Neuronal stem cell (in vitro differentiated cells): Measurements from ENCODE around the gene EVA1A.
"Not testable (repeated sequence)": the region's sequence is repeated elsewhere in the genome, so short reads cannot be mapped to it uniquely, and the experiment has no call there.

ENCODE experiments used
- DNase-seq: peaks from one replicate; pipeline ENCODE4 v3.0.0-alpha.2; 2013; ENCODE audit warnings: low spot score
- H2AFZ ChIP-seq: one replicate; pipeline ENCODE4 v1.6.1; 2013; ENCODE audit warnings: mild to moderate bottlenecking, low read length, inconsistent platforms
- H2AK5ac ChIP-seq: 2 replicates; pipeline ENCODE4 v1.6.1; 2013; ENCODE audit warnings: low read depth, mild to moderate bottlenecking, inconsistent platforms, low read length, moderate library complexity, mixed read lengths
- H2BK120ac ChIP-seq: 2 replicates; pipeline ENCODE4 v1.6.1; 2013; ENCODE audit warnings: low read depth, mild to moderate bottlenecking, inconsistent platforms, low read length, moderate library complexity, mixed read lengths
- H2BK12ac ChIP-seq: one replicate; pipeline ENCODE4 v1.6.1; 2013; ENCODE audit warnings: low read length, inconsistent platforms
- H2BK15ac ChIP-seq: 2 replicates; pipeline ENCODE4 v1.6.1; 2013; ENCODE audit warnings: mild to moderate bottlenecking, low read length, inconsistent platforms, mixed read lengths
- H2BK5ac ChIP-seq: one replicate; pipeline ENCODE4 v1.6.1; 2013; ENCODE audit warnings: inconsistent platforms, mild to moderate bottlenecking, low read length, moderate library complexity
- H3K14ac ChIP-seq: one replicate; pipeline ENCODE4 v1.6.1; 2013; ENCODE audit warnings: low read length, inconsistent platforms
- H3K18ac ChIP-seq: 2 replicates; pipeline ENCODE4 v1.6.1; 2013; ENCODE audit warnings: low read length, inconsistent platforms
- H3K23ac ChIP-seq: 2 replicates; pipeline ENCODE4 v1.6.1; 2013; ENCODE audit warnings: low read depth, mild to moderate bottlenecking, mixed read lengths, low read length, inconsistent platforms; ENCODE audit not compliant: poor library complexity
- H3K27ac ChIP-seq: replicated peaks from 3 replicates; pipeline ENCODE4 v1.5.1; 2013; ENCODE audit warnings: low read length, inconsistent platforms
- H3K27me3 ChIP-seq, 3 experiments: 2 replicates each; pipeline ENCODE4 v1.6.1; 2013; ENCODE audit warnings: low read length in 3 of 3, mild to moderate bottlenecking in 2 of 3, inconsistent platforms in 1 of 3, low read depth in 1 of 3, mixed read lengths in 1 of 3, moderate library complexity in 1 of 3; ENCODE audit not compliant: control insufficient read depth in 3 of 3, insufficient read depth in 3 of 3
- H3K36me3 ChIP-seq, 2 donors: replicated peaks in 1 of 2; 2 replicates each; pipeline ENCODE4 v1.6.1; 2013; ENCODE audit warnings: low read length in 2 of 2; ENCODE audit not compliant: control insufficient read depth in 2 of 2, insufficient read depth in 2 of 2
- H3K4ac ChIP-seq: 2 replicates; pipeline ENCODE4 v1.6.1; 2013; ENCODE audit warnings: inconsistent platforms, mild to moderate bottlenecking, low read length, moderate library complexity
- H3K4me1 ChIP-seq, 2 donors: 1 replicate in 1 of 2; 2 replicates in 1 of 2; pipeline ENCODE4 v1.6.1; 2013; ENCODE audit warnings: low read length in 2 of 2, low read depth in 1 of 2; ENCODE audit not compliant: control insufficient read depth in 2 of 2, insufficient read depth in 1 of 2
- H3K4me2 ChIP-seq: one replicate; pipeline ENCODE4 v1.6.1; 2013; ENCODE audit warnings: mild to moderate bottlenecking, low read length, inconsistent platforms; ENCODE audit not compliant: insufficient read depth, poor library complexity, severe bottlenecking
- H3K4me3 ChIP-seq, 2 donors: 2 replicates each; pipeline ENCODE4 v1.5.1; 2013; ENCODE audit warnings: low read length in 2 of 2, mild to moderate bottlenecking in 2 of 2, inconsistent platforms in 1 of 2, moderate library complexity in 1 of 2
- H3K79me1 ChIP-seq: one replicate; pipeline ENCODE4 v1.6.1; 2013; ENCODE audit warnings: low read depth, mild to moderate bottlenecking, inconsistent platforms, low read length, moderate library complexity
- H3K9ac ChIP-seq: one replicate; pipeline ENCODE4 v1.6.1; 2013; ENCODE audit warnings: mild to moderate bottlenecking, low read depth, low read length, inconsistent platforms; ENCODE audit not compliant: poor library complexity
- H3K9me3 ChIP-seq, 2 donors: replicated peaks in 1 of 2; 2 replicates each; pipeline versions ENCODE3 to v1.6.1; 2013; ENCODE audit warnings: low read length in 2 of 2, mild to moderate bottlenecking in 2 of 2, inconsistent platforms in 1 of 2, low read depth in 1 of 2, mixed read lengths in 1 of 2, moderate library complexity in 1 of 2; ENCODE audit not compliant: control insufficient read depth in 2 of 2, insufficient read depth in 1 of 2
- H4K8ac ChIP-seq: one replicate; pipeline ENCODE4 v1.6.1; 2013; ENCODE audit warnings: low read depth, mild to moderate bottlenecking, inconsistent platforms, low read length, moderate library complexity
- H4K91ac ChIP-seq: one replicate; pipeline ENCODE4 v1.6.1; 2013; ENCODE audit warnings: low read length, low read depth, mild to moderate bottlenecking, inconsistent platforms; ENCODE audit not compliant: poor library complexity
- WGBS, 2 donors: extraction: QIAGEN DNeasy Blood & Tissue Kit; methylation state at CpG; one replicate each; pipeline ENCODE4 v1.1.7; 2013; ENCODE audit warnings: missing lambda C conversion rate in 2 of 2, mixed read lengths in 1 of 2; ENCODE audit not compliant: insufficient read length in 2 of 2, insufficient replicate concordance in 1 of 2; ENCODE audit errors: extremely low coverage in 2 of 2; 5-methylcytosine and 5-hydroxymethylcytosine counted together

EVA1A gene

GRCh38 chr2:75491129-75491753, 69.5 kb downstream of the EVA1A start:
- no peak for DNase-seq
- Histone ChIP-seq H3K4ac (no peak overlapping the region), H3K27ac (no peak overlapping the region), H3K9ac (no peak overlapping the region), H3K36me3 (no peaks in the 10 kb centered on the region), H3K4me2 (no peak overlapping the region), H2AFZ (no peak overlapping the region), H3K18ac (no peak overlapping the region), H2BK15ac (no peak overlapping the region), H3K4me3 (no peak overlapping the region), H2BK12ac (no peak overlapping the region), H2BK5ac (no peak overlapping the region), H3K23ac (no peak overlapping the region), H2AK5ac (no peak overlapping the region), H3K4me1 (no peaks in the 10 kb centered on the region), H3K79me1 (no peaks in the 10 kb centered on the region), H4K91ac (no peak overlapping the region), H3K27me3 (no peaks in the 10 kb centered on the region), H3K9me3 (no peaks in the 10 kb centered on the region), H3K14ac (no peak overlapping the region), H4K8ac (no peak overlapping the region), H2BK120ac (no peak overlapping the region)
- WGBS, 2 donors, result no CpG with 5 or more reads among the region's 4 CpGs

DNA sequence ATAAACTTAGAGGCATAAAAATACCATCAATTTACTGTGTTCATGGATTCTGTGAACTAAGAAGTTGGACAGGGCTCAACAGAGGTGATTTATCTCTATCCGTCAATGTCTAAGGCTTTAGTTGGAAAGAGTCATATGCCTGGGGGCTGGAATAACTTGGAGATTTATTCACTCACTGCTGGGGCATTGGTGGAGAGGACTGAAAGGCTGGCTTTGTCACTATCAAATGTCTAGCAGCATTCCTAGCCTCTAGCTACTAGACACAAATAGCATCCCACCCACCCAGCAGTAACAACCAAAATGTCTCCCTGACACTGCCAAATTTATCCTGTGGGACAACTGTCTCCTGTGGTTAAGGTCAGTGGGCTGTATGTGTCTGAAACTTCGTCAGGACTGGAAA, 71.0 kb downstream of the EVA1A start:
- Histone ChIP-seq H3K23ac (no peak overlapping the region), H3K14ac (no peak overlapping the region), H4K91ac (no peak overlapping the region), H3K27ac (no peak overlapping the region), H4K8ac (no peak overlapping the region), H3K9me3 (no peaks in the 10 kb centered on the region), H3K4me2 (no peak overlapping the region), H2BK5ac (no peak overlapping the region), H3K18ac (no peak overlapping the region), H2AFZ (no peak overlapping the region), H3K4me3 (no peak overlapping the region), H3K4ac (no peak overlapping the region), H3K27me3 (no peaks in the 10 kb centered on the region), H3K79me1 (no peaks in the 10 kb centered on the region), H2BK12ac (no peak overlapping the region), H2BK15ac (no peak overlapping the region), H3K36me3 (no peaks in the 10 kb centered on the region), H2BK120ac (no peak overlapping the region), H2AK5ac (no peak overlapping the region), H3K4me1 (no peaks in the 10 kb centered on the region), H3K9ac (no peak overlapping the region)
- no peak for DNase-seq
- WGBS, 2 donors, result no CpG with 5 or more reads among the region's 2 CpGs

DNA sequence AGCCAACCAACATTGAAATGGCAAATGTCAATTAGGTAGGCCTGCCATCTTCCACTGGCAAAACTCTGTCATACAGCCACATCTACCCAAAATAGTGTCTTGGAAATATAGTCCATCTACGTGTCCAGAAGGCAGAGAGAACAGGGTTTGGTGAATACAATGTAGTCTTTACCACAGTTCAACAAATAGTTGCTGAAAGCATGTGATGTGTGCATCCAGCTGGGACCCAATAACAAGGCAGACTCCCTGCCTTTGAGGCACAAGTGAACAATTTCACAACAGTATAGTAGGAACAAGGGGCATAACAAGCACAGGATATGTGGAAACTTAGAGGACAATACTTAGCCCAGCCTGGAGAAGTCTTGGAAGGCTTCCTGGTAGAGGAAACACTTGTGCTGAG, 72.6 kb downstream of the EVA1A start:
- H3K36me3 ChIP-seq, result no peaks in the 10 kb centered on the region
- no peak overlapping the region for H2AFZ ChIP-seq
- no peak overlapping the region for H2BK12ac ChIP-seq
- H3K18ac ChIP-seq, result no peak overlapping the region
- no peak overlapping the region for H4K91ac ChIP-seq
- no peak overlapping the region for H3K23ac ChIP-seq
- no peak overlapping the region for H3K4me2 ChIP-seq
- no peak overlapping the region for H2BK120ac ChIP-seq
- no peak overlapping the region for H2BK15ac ChIP-seq
- no peak overlapping the region for H3K27ac ChIP-seq
- no peak overlapping the region for H3K4me3 ChIP-seq
- no peak overlapping the region for H3K4ac ChIP-seq
- no peak overlapping the region for H2BK5ac ChIP-seq
- H3K79me1 ChIP-seq, result no peaks in the 10 kb centered on the region
- WGBS, 2 donors, result no CpG with 5 or more reads among the region's 1 CpG
- H2AK5ac ChIP-seq, result no peak overlapping the region
- no peaks in the 10 kb centered on the region for H3K27me3 ChIP-seq
- no peak overlapping the region for H4K8ac ChIP-seq
- no peaks in the 10 kb centered on the region for H3K4me1 ChIP-seq
- H3K9me3 ChIP-seq, result no peaks in the 10 kb centered on the region
- no peak overlapping the region for H3K14ac ChIP-seq
- no peak overlapping the region for H3K9ac ChIP-seq
- DNase-seq, result no peak

GRCh38 chr2:75486735-75487134, 74.0 kb downstream of the EVA1A start:
- H2BK120ac ChIP-seq, H2AK5ac ChIP-seq, H3K36me3 ChIP-seq, H3K4ac ChIP-seq, DNase-seq, H3K9ac ChIP-seq, H4K8ac ChIP-seq, H3K9me3 ChIP-seq, H3K27me3 ChIP-seq, H2BK15ac ChIP-seq, H3K18ac ChIP-seq, H4K91ac ChIP-seq, H3K4me3 ChIP-seq, H2BK5ac ChIP-seq, H2BK12ac ChIP-seq, H3K4me1 ChIP-seq, H3K4me2 ChIP-seq, H3K79me1 ChIP-seq, H3K23ac ChIP-seq, H3K14ac ChIP-seq, H3K27ac ChIP-seq, H2AFZ ChIP-seq: not testable (repeated sequence)
- WGBS, 2 donors, result no CpG with 5 or more reads among the region's 2 CpGs
